Cortex of kidney (tissue), 1 donor: ENCODE measurements around the gene ATP8A2.

Experiments
- DNase-seq: peaks from one replicate; lab custom pipeline; 2025; lab: John Stamatoyannopoulos, UW

ATP8A2 gene

DNA sequence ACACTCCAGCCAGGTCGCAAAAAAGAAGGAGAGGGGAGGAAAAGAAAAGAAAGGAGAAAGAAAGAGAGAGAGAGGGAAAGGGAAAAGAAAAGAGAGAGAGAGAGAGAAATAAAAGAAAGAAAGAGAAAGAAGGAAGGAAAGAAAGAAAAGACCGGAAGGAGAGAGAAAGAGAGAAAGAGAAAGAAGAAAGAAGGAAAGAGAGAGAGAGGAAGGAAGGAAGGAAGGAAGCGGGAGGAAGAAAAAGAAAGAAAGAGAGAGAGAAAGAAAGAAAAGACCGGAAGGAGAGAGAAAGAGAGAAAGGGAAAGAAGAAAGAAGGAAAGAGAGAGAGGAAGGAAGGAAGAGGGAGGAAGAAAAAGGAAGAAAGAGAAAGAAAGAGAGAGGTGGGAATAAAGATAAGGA lies 359.3 kb downstream of the ATP8A2 start:
- DNase-seq: no peak

DNA sequence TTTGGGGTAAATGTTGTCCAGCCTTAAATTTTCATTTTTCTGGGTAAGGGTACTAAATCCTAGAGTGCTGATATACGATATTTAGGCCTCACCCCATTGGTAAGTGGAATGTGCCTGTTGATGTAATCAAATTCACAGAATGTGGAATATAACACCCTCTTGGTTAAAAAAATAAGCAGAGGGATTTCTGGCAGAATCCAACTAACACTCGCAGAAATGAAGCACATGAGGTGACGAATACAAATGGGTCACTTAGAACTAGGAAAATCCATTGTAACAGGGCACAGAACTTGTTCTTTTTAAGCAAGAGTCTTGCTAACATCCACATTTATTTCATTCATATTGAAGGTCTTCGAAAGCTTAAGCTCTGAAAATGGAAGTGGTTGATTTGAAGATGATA lies 359.8 kb downstream of the ATP8A2 start:
- DNase-seq: no peak

DNA sequence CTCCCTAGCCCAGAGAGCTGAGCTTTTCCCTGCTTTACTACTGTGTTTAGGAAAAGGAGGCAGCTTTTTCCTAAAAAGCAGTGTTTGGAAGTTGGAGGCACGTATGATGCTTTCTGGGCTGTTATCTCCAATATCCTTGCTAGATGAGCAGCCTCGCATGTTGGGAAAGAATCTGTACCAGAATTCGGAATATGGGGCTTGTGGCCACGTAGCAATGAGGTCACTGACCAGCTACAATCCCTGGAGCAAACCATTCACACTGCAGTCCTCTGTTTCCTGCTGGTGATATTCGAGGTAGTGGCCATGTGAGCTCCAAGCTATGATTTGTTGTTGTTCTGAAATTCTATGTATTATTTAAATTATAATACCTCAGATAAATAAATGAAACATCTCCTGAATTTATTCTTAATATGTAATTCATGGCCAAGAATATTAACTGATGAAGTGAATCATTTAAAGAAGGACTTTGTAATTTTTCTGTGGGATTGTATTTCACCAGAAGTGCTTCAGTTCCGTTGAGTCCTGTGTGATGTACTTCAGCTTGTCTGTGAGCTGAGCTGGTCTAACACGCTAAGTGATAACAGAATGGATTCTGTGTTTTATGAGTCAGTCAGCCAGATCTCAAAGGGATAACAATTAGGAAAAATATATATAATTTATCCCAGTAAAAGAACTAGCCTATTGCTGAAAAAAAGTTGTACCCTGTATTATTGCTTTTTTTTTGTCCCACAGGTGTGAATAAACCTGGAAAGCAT lies 360.5 kb downstream of the ATP8A2 start:
- no peak for DNase-seq

DNA sequence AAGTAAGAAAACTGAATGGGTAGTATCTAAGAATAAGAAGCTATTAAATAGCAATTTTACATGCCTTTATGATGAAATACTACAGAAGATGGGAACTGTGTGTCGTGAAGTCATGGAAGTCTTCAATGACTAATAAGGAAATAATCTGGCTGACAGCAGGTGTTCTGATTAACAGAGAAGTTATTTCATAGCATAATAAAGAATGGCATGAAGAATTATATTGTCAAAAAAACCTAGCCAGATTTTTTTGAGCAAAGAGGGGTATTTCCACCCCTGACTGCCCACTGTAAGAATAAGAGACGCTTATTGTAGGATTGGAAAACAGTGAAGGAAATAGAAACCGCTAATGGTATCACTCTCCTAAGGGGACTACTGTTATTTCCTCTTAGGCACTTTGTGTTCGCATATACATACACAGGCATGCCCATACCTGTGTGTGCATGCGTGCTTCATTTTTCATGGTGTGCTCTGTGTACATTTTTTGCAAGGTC lies 361.3 kb downstream of the ATP8A2 start:
- DNase-seq: no peak

DNA sequence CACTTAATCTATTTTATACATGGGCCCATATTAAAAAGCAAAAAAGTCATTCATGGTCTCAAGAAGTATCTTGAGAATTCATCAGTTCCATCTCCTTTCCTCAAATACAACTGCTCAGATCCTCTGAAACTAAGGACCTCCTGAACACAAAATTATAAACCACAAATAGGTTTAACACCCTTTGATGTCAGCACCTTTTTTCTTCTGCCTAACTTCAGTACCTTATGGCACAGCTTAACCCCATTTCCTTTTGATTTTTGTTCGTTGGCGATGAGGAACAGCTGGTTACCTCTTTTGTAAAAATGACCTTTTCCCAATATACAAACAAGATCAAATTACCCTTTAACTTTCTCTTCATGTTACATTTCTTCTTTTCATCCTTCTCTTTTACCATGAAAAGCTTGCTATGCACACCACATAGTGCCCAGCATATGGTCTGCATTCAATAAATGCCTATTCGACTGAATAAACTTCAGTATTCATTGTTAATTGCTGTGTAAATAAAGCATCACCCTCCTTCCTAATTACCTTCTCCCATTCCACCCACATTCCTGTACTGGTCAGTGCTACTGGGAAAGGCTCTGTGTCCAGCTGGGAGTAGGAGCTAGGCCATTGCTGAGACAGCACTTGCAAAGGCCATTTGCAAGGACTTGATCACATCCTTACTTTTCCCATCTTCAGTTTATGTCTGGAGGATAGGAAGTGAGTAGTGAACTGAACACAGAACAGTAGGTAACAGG lies 362.1 kb downstream of the ATP8A2 start:
- DNase-seq: no peak

DNA sequence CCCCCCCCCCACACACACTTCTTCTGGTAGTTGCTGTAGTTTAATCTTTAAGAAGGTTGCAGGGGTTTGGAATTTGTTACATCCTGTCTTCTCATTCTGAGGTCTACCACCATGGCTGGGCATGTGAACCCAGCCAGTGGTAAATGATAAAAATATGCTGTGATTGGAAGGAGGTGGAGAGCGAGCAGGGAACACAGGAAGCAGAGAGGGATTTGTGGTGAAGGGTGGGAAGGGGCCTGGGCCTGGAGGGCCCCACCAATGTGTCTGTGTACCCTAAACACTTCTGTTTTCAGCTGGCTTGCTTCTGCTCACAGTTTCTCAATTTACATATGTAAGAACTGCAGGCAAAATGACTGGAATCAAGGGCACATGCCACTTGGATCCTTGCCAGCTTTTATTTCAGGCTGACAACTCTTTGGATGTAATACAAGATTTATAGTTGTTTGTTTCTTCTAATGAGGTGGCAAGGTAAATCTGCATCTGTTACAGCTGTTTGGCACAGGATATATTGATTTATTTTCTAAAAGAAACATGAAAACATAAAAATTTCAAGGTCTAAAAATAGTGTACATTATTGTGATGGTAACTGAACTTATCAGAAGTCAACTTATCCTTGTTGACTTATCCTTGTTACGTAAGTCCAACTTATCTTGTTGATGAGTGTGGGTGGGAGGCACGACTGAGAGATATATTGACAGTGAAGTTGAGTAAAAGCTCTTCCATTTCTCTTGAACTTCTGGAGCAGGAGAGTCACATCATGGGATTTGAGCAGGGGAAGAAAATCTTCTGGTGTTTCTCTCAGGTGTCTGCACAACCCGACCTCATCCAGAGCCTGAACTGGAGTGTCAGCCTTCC lies 366.8 kb downstream of the ATP8A2 start:
- no peak for DNase-seq

DNA sequence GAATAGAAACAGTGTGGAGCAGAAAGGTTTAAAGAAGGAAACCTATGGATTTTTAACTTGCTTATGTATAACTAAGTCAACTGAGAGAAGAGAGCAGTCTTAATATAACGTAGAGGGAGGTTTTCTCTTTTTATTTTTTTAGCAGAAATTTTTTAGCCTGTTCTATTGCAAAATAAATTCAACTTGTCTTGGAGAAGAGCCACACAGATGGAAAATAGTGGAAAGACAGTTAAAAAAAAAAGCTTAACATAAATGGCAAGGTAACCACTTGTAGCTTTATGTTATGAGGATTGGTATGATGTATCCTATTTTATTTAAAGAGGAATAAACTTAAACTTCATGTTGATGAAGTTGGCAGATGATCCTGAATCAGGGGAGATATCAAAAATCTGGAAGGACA lies 367.6 kb downstream of the ATP8A2 start:
- no peak for DNase-seq

DNA sequence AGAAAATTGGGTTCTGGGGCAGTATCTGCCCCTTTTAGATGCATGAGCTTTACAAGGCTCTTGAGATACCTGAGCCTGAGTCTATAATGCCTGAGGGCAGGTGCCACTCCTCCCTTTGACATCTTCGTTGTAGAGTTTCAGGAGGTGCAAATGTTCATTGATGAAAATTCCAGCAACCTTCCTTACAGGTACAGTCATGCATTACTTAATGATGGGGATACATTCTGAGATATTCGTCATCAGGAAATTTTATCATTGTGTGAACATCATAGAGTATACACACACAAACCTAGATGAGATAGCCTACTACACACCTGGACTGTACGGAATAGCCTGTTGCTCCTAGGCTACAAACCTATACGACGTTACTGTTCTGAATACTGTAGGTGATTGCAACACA lies 370.0 kb downstream of the ATP8A2 start:
- DNase-seq: no peak

DNA sequence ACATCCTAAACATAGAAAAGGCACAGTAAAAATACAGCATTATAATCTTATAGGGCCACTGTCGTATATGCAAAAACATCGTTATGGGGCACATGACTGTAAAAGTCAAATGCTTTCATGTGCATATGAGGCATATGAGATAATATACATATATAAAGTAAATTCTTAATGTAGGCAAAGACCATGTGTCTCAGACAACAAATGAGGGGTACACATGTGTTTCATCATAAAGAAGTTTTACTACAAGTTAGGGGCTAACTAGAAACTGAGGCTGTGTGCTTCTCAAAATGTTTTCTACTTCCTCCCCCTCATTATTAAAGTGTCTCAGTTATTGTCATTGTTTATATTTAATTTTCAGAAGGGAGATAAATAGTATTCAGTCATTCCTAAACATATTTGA lies 370.4 kb downstream of the ATP8A2 start:
- no peak for DNase-seq

DNA sequence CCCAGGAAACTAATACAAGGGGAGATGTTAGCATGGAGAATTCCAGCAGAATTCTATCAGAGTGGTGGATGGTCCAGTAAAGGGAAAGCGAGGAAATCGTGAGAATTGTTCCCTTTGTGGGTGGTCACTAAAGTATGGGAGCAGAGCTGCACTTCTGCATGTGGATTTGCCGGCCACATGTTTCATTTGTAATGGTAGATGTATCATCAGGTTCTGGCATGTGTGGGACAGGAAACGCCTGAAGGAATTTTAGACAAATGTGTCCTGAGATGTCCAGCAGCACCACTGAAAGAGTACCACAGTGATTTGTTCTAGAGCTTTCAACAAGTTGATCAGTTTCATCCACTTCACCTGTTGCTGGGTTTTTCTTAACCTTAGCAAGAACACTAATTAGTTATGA lies 371.6 kb downstream of the ATP8A2 start:
- no peak for DNase-seq

DNA sequence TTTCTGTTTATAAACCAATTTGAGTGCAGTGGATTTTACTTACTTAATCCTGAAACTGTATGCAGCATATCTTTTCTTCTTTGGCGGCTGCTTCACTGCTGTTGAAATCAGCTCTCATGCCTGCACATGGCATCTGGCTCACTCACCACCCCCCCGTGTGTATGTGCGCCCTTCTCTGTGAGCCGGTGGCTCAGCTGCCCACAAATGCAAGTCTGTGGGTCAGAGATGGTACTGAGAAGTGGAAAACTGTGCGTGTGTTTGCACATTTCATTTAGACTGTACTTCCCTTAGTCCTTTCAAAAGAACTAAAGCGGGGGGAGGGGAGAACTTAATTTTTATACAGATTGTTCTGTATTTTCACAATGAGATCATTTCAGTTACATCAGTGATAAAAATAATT lies 372.4 kb downstream of the ATP8A2 start:
- DNase-seq: no peak

DNA sequence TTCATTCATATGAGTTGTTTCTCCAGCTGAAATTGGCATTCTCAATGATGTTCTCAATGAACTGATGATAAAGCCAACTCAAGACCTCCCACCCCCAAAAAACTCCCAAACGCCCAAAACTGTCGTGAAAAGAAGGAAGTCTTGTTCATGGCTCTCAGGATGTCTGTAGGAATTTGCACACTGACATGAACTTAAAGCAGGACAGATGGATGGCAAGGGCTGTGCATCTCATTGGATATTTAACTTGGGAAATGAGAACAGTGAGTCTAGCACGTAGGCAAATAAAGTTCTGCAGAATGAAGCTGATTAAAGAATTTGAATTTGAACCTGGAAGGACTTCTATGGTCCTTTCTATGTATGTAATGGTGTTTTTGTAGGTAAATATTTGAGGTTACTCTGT lies 374.4 kb downstream of the ATP8A2 start:
- no peak for DNase-seq

DNA sequence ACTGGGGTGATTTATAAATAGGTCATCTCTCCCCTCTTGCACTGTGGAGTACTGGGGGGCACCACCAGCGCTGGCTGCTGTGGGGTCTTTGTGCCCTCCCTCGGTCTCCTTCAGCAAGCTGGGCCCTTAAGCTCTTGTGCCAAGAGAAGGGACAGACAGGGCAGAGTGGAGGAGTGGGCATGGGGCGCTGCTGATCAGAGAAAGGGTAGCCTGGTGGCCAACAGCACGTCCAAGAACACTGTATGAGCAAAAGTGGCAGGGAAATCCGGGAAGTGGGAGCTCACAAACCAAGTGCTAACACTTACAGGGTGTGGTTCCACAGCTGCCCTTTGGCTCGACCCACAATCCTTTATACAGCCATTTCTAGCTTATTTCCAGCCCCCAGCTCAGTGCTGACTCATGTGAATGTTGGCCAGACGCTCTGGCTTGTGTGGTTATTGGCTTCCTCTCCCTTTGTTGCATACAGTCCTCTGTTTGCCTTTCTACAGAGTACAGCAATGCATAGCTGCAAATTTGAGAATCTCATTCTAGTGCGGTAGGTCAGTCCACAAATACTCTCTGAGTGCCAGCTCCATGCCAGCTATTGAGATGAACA lies 381.3 kb downstream of the ATP8A2 start:
- DNase-seq: no peak

DNA sequence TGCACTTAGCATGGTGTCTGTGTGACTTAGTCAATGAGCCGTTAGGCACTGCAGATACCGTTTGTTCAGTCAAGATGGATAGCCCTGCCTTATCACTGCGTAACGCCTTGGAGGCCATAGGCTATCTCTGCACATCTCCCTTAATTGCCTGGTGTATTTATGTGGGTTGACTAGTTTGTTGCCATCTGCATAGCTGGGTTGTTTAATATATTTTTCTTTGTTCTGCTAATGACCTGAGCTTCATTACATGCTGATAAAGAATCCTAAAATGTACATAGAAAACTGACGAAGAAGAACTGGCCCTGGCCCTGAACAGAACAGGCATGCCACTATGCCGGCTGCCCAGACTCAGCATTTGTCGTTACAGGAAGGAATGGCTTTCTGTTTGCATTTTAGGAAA lies 382.2 kb downstream of the ATP8A2 start:
- DNase-seq: no peak

DNA sequence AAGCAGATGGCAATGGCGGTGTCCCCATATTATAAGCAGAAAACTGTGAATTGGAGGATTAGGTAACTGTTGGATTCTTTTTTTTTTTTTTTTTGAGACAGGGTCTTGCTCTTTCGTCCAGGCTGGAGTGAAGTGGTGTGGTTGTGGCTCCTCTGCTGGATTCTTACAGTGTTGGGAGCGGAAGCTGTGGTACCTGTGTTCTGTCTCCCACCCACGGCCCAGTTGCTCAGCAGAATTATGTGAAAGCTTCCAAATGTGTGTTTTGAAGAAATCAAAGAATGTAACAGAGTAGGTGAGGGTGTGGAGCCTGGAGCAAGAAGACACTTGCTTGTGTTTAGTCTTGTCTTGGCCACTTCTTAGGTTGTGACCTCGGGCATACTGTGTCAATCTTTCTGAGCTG lies 384.5 kb downstream of the ATP8A2 start:
- DNase-seq: no peak

DNA sequence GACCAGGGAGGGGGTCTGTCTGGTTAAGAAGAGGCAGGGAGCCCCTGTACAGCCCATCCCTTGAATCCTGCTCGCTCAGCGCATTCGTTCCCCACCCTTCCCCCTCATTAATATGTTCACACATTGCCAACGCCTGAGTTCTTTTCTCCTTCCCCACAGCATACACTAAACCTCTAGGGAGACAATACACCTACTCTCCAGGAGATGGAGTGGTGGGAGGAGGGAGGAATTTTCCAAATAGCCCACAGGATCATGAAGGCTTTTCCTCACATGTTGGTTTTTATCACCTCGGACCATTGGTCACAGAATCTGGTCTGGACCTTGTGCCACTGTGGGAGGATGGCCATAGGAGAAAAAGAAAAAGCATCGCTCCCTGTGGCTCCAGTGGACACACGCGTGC lies 385.1 kb downstream of the ATP8A2 start:
- DNase-seq: no peak

DNA sequence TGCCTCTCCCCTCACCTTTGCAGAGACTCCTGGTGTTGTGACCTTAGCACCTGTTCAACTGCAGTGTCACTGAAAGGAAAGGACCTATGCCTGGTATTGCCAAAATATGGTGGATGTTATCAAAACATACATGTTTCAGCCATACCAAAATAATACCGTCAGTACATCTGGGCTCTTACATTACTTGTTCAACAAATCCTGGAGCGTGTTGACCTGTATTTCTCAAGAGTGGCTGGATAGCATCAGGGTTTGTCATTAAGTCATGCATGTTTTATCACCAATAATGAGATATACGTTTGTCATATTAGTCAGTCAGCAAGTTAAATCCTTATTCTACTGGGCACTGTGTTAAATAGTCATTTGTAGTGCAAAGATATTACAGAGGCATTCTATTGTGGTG lies 389.3 kb downstream of the ATP8A2 start:
- DNase-seq: no peak

DNA sequence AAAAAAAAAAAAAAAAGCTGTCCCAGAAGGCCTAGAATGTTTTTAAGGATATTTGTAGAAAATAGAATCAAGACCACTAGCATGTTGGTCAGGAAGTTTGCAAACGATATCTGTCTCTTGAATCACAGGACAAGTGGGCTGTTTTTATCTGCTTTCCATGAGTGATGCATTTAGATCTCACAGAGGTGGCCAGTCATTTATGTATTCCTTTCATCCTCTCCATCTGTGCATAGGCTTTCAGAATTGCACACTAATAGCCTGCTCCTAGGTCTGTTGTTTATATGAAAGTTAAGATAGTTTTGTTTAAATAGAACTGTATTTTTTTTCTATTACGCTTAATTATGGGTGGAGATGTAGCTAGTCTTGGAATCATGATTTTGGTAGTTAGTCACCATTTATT lies 390.5 kb downstream of the ATP8A2 start:
- DNase-seq: no peak

DNA sequence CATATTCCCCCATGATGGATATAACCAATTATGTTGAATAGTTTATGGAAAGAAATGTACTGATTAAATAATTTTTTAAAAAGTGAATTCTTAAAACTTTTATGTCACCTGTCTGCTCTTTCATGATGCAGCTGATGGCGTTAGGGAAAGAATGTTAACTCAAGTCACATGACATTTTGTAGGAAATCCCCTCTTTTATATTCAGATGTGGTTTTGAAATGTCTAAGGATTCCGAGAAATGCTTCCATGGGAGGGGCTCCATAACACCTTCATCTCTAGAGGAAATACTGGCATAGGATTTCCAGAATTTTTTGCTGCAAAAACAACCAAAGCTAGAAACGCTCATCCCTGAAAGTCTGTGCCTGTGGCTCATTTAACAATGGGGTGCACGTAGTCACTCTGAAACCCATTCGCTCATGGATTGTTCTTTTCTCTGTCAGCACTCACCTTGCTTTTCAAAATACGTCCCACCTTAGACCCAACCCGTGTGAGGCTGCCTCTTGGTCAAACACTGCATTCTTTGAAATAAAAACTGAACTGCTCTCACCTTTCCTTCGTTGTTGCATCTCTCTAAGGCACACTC lies 391.1 kb downstream of the ATP8A2 start:
- no peak for DNase-seq

DNA sequence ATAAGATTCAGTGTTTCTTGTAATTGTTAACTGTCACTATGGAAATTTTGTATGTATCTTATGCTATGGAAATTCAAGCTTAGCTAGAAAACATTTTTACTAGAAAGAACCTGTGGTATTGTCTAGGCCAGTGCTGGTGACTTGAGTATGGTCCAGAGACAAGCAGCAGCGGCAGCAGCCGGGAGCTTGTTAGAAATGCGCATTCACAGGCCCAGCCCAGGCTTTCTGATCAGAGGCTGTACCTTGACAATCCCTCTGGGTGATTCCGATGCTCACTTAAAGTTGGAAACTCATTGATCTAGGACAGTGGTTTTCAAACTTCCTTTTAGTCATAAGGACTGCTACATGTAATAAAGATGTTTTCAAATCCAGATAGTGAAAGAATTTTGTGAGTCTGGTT lies 392.6 kb downstream of the ATP8A2 start:
- DNase-seq: no peak

DNA sequence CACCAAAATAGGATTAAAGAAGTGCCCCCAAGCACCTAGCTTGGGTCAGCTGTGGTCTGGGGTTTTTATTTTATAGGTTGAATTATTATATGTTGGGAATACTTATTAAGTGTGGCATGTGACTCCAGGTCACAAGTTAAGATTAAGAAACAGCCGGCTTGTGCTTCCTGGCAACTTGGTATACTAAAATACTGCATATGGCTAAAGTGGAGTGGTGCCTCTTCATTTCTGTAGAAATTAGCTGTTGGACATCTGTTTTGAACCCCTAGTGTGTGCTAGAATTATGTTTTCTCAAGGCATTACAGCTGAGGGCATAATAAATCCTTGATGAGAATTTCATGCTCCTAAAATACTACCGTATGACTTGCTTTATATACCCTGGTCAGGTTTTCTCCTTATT lies 393.5 kb downstream of the ATP8A2 start:
- no peak for DNase-seq

DNA sequence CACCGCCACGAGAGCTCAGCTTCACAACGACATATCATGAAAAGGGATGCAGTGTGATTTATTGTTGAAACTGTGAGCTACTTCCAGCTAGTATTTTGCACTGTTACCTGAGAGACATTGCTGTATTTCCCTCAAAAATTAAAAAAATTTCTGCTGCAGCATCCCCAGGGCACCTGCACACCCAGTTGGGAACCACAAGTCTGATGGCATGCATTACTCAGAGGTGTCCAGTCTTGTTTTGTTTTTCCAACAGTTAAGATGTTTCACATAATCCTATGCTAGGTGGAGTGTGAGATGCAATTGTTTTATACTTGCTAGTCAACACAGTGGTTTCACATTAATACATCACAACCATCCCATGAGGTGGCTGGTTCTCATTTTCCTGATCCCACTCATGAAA lies 394.8 kb downstream of the ATP8A2 start:
- DNase-seq: no peak
